Tibial nerve (tissue), 4 donors: ENCODE measurements around the gene SCYL2.

ENCODE experiments used
- CTCF ChIP-seq, 5 experiments: fragments of 200-600 bp in 3 of 5; fragments of 450-650 bp in 2 of 5; sonication (generic) in 3 of 5; IDR thresholded peaks; one replicate each; pipeline ENCODE4 v1.5.1; 2016 to 2019; ENCODE audit warnings: antibody characterized with exemption in 5 of 5, mild to moderate bottlenecking in 3 of 5, moderate library complexity in 2 of 5
- EP300 ChIP-seq, 2 donors: sonication (generic); formaldehyde crosslinking; IDR thresholded peaks; one replicate each; pipeline ENCODE4 v1.6.1; 2017; ENCODE audit warnings: antibody characterized with exemption in 2 of 2, mild to moderate bottlenecking in 1 of 2
- POLR2A ChIP-seq, 2 donors: fragments of 450-650 bp; IDR thresholded peaks; one replicate each; pipeline ENCODE4 v1.6.1; 2017; ENCODE audit warnings: antibody characterized with exemption in 2 of 2, mild to moderate bottlenecking in 2 of 2, moderate library complexity in 2 of 2

GRCh38 chr12:100384559-100384935 lies 117.6 kb downstream of the SCYL2 start:
- no peak for TF ChIP-seq CTCF (IDR thresholded peaks at IDR 0.05)
- no peak for TF ChIP-seq POLR2A (IDR thresholded peaks at IDR 0.05)
- TF ChIP-seq EP300 (IDR thresholded peaks at IDR 0.05), result no peak
